K562 (cell line): ENCODE measurements around the gene TOR3A.

Experiments
- NCOR1 ChIP-seq: fragments of 450-650 bp; IDR thresholded peaks from 2 replicates; pipeline ENCODE4 v1.6.1; 2016; ENCODE audit warnings: mild to moderate bottlenecking, moderate library complexity
- NFYB ChIP-seq: IDR thresholded peaks from 2 replicates; pipeline ENCODE4 v1.6.1; 2011; ENCODE audit warnings: mild to moderate bottlenecking, moderate library complexity; ENCODE audit not compliant: insufficient read length; ENCODE audit errors: extremely low read depth

- TF ChIP-seq NCOR1 (no peak), NFYB (no peak)
Observed at GRCh38 chr1:179052776-179053175, 29.1 kb upstream of the TOR3A start.
